Uterus (tissue), 4 donors: ENCODE measurements around the gene A2M. TPM values are rescaled to one million over a fixed set of nuclear protein-coding genes. Genes with fewer than 3 reads are reported as not detected.

Experiments
- DNase-seq, 2 donors: peaks; one replicate each; pipeline ENCODE4 v3.0.0-alpha.2; 2019 to 2020
- H3K27ac ChIP-seq, 2 donors: fragments of 200-600 bp; sonication (generic); 1 replicate in 1 of 2; 2 replicates in 1 of 2; pipeline ENCODE4 v1.5.1; 2016 to 2018
- H3K27me3 ChIP-seq, 2 donors: fragments of 200-600 bp; sonication (generic); one replicate each; pipeline ENCODE4 v1.5.1; 2018 to 2019; ENCODE audit warnings: control low read depth in 1 of 2
- H3K36me3 ChIP-seq, 2 donors: fragments of 200-600 bp; sonication (generic); one replicate each; pipeline ENCODE4 v1.5.1; 2019; ENCODE audit warnings: control low read depth in 1 of 2
- H3K4me1 ChIP-seq, 2 donors: fragments of 200-600 bp; sonication (generic); one replicate each; pipeline ENCODE4 v1.5.1; 2018 to 2019; ENCODE audit warnings: control low read depth in 1 of 2
- H3K4me3 ChIP-seq, 2 donors: fragments of 200-600 bp; sonication (generic); 1 replicate in 1 of 2; 2 replicates in 1 of 2; pipeline ENCODE4 v1.5.1; 2018 to 2019; ENCODE audit warnings: mild to moderate bottlenecking in 1 of 2
- H3K9me3 ChIP-seq, 2 donors: fragments of 200-600 bp; sonication (generic); one replicate each; pipeline ENCODE4 v1.5.1; 2019; ENCODE audit warnings: control low read depth in 1 of 2
- POLR2A ChIP-seq, 2 donors: fragments of 450-650 bp; IDR thresholded peaks; one replicate each; pipeline ENCODE4 v1.6.1; 2016; ENCODE audit warnings: antibody characterized with exemption in 2 of 2, mild to moderate bottlenecking in 1 of 2, moderate library complexity in 1 of 2
- intact Hi-C: fragments of 100-400 bp; cut with DNase I; formaldehyde crosslinking; loops from one replicate; pipeline ENCODE4 v1.15.1; 2023; ENCODE audit warnings: low total_unique reads
- total RNA-seq, 4 donors: library from RNA; depleted of rRNA in 3 of 4; stranded (reverse); fragments of >200 nt in 3 of 4; gene quantifications; one replicate each; pipeline versions ENCODE4 v1.1.0 to v1.2.4, GENCODE V29; 2014 to 2023
- TF ChIP-seq, protein P1 (sequence below), 4 experiments: fragments of 200-600 bp in 2 of 4; fragments of 450-650 bp in 2 of 4; sonication (generic) in 2 of 4; IDR thresholded peaks; one replicate each; pipeline ENCODE4 v1.5.1; 2016 to 2019; ENCODE audit warnings: antibody characterized with exemption in 4 of 4, mild to moderate bottlenecking in 2 of 4, moderate library complexity in 1 of 4
- donor health status: DM: yes; HTN: yes; CAD: no.

The A2M gene
- total RNA-seq, 4 donors from 2014 or later: 305 to 1,063 (median 353) TPM

DNA sequence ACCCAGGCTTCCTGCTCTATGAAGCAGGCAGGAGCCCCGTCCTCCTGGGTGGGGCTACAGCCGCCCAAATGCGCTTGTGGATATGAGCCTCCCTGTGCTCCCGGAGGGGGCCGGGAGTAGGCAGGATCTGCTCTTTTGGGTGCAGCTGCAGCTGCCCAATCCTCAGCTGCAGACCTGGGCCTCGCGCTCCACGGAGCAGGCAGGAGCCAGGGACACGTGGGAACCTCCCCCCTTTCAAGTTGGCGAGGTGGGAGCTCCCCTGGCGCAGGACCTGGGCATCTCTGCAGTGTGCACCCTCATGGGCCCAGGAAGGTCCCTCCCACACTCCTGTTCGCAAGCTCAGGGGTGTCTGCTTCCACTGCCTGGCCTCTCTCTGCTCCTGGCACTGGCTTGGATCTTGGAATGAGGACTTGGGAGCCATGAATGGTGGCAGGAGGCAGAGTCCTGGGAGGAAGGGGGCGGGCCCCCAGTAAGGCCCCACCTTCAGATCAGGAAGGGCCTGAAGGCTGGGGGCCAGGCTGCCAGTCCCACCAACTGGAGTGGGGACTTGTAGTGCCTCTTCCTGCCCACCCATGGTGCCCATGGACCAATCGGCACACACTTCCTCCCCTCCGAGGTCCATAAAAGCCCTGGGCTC is 65.1 kb downstream of the A2M start:
- Histone ChIP-seq H3K27me3 (no peaks in the 10 kb centered on the region), H3K4me3 (no peak overlapping the region), H3K36me3 (no peaks in the 10 kb centered on the region), H3K4me1 (no peaks in the 10 kb centered on the region), H3K27ac (no peak overlapping the region), H3K9me3 (no peaks in the 10 kb centered on the region)
- DNase-seq: no peak
- intact Hi-C loops: no loop called here
- TF ChIP-seq POLR2A (IDR thresholded peaks at IDR 0.05): no peak
- TF ChIP-seq, protein P1, sequence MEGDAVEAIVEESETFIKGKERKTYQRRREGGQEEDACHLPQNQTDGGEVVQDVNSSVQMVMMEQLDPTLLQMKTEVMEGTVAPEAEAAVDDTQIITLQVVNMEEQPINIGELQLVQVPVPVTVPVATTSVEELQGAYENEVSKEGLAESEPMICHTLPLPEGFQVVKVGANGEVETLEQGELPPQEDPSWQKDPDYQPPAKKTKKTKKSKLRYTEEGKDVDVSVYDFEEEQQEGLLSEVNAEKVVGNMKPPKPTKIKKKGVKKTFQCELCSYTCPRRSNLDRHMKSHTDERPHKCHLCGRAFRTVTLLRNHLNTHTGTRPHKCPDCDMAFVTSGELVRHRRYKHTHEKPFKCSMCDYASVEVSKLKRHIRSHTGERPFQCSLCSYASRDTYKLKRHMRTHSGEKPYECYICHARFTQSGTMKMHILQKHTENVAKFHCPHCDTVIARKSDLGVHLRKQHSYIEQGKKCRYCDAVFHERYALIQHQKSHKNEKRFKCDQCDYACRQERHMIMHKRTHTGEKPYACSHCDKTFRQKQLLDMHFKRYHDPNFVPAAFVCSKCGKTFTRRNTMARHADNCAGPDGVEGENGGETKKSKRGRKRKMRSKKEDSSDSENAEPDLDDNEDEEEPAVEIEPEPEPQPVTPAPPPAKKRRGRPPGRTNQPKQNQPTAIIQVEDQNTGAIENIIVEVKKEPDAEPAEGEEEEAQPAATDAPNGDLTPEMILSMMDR (IDR thresholded peaks at IDR 0.05): no peak

DNA sequence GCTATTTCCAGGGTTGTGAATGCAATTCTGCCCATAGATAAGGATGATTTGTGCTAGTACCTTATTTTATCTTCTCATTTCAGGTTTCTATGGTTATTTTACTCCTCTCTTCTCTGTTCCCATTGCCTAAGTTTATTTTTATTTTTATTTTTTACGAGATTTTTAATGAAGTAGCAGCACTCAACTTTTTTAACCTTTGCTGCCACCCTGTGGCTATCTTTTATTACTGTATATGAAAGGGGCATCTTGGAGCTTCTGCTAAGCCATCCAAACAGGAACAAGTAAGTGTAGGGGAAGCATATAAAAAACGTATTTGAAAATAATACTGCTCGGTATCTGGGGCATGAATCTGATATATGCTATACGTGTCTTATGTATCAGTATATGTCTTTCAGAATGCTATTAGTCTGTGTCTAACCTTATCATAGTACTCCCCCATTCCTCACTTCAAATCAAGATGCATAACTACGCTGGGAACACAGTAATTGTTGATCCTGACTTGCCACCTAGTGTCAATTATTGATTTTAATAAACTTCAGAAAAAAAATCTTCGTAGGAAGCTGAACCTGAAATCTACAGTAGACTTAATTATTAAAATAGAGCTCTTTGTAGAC is 66.1 kb downstream of the A2M start:
- intact Hi-C loops: no loop called here
- no peak overlapping the region for H3K27ac ChIP-seq
- no peak for DNase-seq
- no peaks in the 10 kb centered on the region for H3K27me3 ChIP-seq
- H3K9me3 ChIP-seq: no peaks in the 10 kb centered on the region
- no peaks in the 10 kb centered on the region for H3K4me1 ChIP-seq
- H3K4me3 ChIP-seq: no peak overlapping the region
- H3K36me3 ChIP-seq: no peaks in the 10 kb centered on the region
- TF ChIP-seq, protein P1 (IDR thresholded peaks at IDR 0.05): peak; percentile 25 to 39 (median 29)
- TF ChIP-seq POLR2A (IDR thresholded peaks at IDR 0.05): no peak

DNA sequence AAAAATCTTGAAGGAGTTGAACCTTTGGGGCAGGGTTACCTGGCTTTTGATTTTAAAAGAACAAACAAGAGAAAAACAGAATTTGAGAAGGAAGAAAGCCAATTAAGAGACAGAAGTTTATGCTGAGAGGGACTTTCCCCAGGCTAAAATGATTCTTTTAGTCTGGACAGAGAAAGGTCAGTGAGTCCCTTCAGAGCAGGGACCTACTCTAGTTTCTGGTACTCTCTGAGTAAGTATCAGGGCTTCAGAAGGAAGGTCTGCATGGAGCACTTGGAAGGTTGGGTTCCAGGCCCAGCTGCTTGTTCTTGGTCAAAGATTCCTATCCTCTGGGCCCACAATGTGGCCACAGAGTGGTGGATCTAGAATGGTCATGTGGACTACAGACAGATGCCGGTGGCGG is 66.8 kb downstream of the A2M start:
- Histone ChIP-seq H3K4me1 (no peaks in the 10 kb centered on the region), H3K4me3 (no peak overlapping the region), H3K9me3 (no peaks in the 10 kb centered on the region), H3K36me3 (no peaks in the 10 kb centered on the region), H3K27ac (no peak overlapping the region), H3K27me3 (no peaks in the 10 kb centered on the region)
- intact Hi-C loops: no loop called here
- no peak for DNase-seq
- TF ChIP-seq, protein P1 (IDR thresholded peaks at IDR 0.05): no peak
- no peak for TF ChIP-seq POLR2A (IDR thresholded peaks at IDR 0.05)

DNA sequence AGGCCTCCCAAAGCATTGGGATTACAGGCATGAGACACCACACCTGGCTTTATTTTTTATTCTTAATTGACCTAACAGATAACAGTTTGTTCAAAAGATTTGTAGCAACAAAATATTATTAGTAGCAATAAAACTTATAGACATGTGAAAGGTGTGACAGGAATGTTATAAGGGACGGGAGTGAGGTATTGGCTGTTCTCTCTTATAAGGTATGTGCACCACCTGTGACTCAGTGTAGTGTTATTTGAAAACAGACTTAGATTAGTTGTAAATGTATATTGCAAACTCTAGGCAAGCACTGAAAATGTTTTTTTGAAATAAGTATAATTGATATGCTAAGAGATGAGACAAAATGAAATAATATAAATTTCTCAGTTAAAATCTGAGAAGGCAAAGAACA is 68.6 kb downstream of the A2M start:
- Histone ChIP-seq H3K27me3 (no peaks in the 10 kb centered on the region), H3K27ac (no peak overlapping the region), H3K36me3 (no peaks in the 10 kb centered on the region), H3K4me3 (no peak overlapping the region), H3K4me1 (no peaks in the 10 kb centered on the region), H3K9me3 (no peaks in the 10 kb centered on the region)
- TF ChIP-seq, protein P1 (IDR thresholded peaks at IDR 0.05): no peak
- TF ChIP-seq POLR2A (IDR thresholded peaks at IDR 0.05): no peak
- DNase-seq: no peak
- intact Hi-C loops: no loop called here

DNA sequence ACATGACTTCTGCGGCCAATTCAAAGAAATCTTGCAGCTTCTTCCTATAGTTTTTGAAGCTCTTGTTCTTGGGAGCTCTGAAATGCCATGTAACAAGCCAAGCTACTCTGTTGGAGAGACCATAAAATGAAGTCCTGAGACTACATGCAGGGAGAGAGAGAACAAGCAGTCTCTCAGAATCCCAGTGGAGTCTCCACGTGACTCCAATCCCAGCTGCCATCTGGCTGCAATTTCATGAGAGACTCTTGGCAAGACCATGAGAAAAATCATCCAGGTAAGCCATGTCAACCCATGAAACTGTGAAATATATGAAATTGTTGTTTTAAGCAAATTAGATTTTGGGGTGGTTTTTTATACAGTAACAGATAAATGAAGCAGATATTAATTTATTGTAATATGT is 72.0 kb downstream of the A2M start:
- Histone ChIP-seq H3K36me3 (no peaks in the 10 kb centered on the region), H3K27me3 (no peaks in the 10 kb centered on the region), H3K27ac (no peak overlapping the region), H3K4me3 (no peak overlapping the region), H3K4me1 (no peaks in the 10 kb centered on the region), H3K9me3 (no peaks in the 10 kb centered on the region)
- TF ChIP-seq, protein P1 (IDR thresholded peaks at IDR 0.05): no peak
- no peak for TF ChIP-seq POLR2A (IDR thresholded peaks at IDR 0.05)
- intact Hi-C loops: no loop called here
- DNase-seq: no peak
